Activated CD8-positive, alpha-beta T cell treated with anti-CD3 and anti-CD28 coated beads, Interleukin-2, amount 10 ng/mL, durations not matched to agents 7 days and 5 days (primary cell): ENCODE data around the gene OLFML2B. TPM values are rescaled to one million over a fixed set of nuclear protein-coding genes. Genes with fewer than 3 reads are reported as not detected.

ENCODE experiments used
- ATAC-seq: fragments of 150-1000 bp; cut with Tn5 transposase; one replicate; pipeline ENCODE4 v1.10.0; 2021; ENCODE audit warnings: moderate library complexity
- CTCF ChIA-PET: fragments of 350-600 bp; sonication (Branson Sonifier 250); formaldehyde crosslinking; loops from one replicate; lab custom pipeline; 2021; ENCODE audit warnings: antibody characterized with exemption; lab: Charles Lee
- POLR2A ChIA-PET: fragments of 350-600 bp; sonication (Branson Sonifier 250); formaldehyde crosslinking; loops from one replicate; lab custom pipeline; 2021; ENCODE audit warnings: antibody characterized with exemption; lab: Charles Lee
- DNase-seq: peaks from one replicate; pipeline ENCODE4 v3.0.0-alpha.2; 2020
- H3K27ac Mint-ChIP-seq: one replicate; pipeline ENCODE4 v1.8.0; 2021; ENCODE audit warnings: mild to moderate bottlenecking, mixed read lengths
- H3K27me3 Mint-ChIP-seq: one replicate; pipeline ENCODE4 v1.8.0; 2021; ENCODE audit warnings: low read depth, mixed read lengths
- H3K36me3 Mint-ChIP-seq: one replicate; pipeline ENCODE4 v1.8.0; 2021; ENCODE audit warnings: low read depth, mixed read lengths
- H3K4me1 Mint-ChIP-seq: one replicate; pipeline ENCODE4 v1.8.0; 2021; ENCODE audit warnings: low read depth, mixed read lengths
- H3K4me3 Mint-ChIP-seq: one replicate; pipeline ENCODE4 v1.8.0; 2021; ENCODE audit warnings: mild to moderate bottlenecking, mixed read lengths
- H3K9me3 Mint-ChIP-seq: one replicate; pipeline ENCODE4 v1.8.0; 2022; ENCODE audit warnings: mixed read lengths; ENCODE audit not compliant: insufficient read depth
- total RNA-seq, 2 experiments: library from RNA; stranded (reverse); gene quantifications; one replicate each; pipeline ENCODE4 v1.2.3, GENCODE V29; 2021

OLFML2B gene
- total RNA-seq, 2 experiments from 2014 or later = not detected

- no peak overlapping the region for H3K27ac Mint-ChIP-seq
- no peaks in the 10 kb centered on the region for H3K4me1 Mint-ChIP-seq
Observed at GRCh38 chr1:161987872-161988271, 35.8 kb downstream of the OLFML2B start.

DNA sequence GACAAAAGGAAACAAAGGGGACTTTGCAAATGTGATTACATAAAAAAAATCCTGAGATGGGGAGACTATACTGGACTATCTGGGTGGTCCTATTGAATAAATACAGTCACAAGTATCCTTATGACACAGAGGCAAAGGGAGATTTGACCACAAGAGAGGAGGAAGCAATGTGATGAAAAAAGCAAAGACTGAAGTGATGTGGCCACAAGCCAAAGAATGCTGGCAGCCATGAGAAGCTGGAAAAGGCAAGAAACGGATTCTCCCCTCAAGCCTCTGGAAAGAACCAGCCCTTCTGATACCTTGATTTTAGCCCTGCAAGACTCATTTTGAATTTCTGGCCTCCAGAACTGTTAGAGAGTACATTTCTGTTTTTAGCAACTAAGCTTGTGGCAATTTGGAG, 36.4 kb downstream of the OLFML2B start:
- Mint-ChIP-seq H3K27ac (no peak overlapping the region), H3K36me3 (no peaks in the 10 kb centered on the region), H3K4me3 (no peak overlapping the region), H3K27me3 (no peaks in the 10 kb centered on the region), H3K4me1 (no peaks in the 10 kb centered on the region), H3K9me3 (peaks cover 4% of the 10 kb centered on the region)
- ChIA-PET POLR2A (no interaction called here), CTCF (no interaction called here)
- no peak for DNase-seq
- ATAC-seq = no peak

More at GRCh38 chr1:161987872-161988271, 35.8 kb downstream of the OLFML2B start:
- no peak for ATAC-seq
- Mint-ChIP-seq H3K9me3 (peaks cover 4% of the 10 kb centered on the region), H3K27me3 (no peaks in the 10 kb centered on the region), H3K36me3 (no peaks in the 10 kb centered on the region), H3K4me3 (no peak overlapping the region)
- DNase-seq = no peak
- POLR2A ChIA-PET = no interaction called here
- CTCF ChIA-PET = no interaction called here

DNA sequence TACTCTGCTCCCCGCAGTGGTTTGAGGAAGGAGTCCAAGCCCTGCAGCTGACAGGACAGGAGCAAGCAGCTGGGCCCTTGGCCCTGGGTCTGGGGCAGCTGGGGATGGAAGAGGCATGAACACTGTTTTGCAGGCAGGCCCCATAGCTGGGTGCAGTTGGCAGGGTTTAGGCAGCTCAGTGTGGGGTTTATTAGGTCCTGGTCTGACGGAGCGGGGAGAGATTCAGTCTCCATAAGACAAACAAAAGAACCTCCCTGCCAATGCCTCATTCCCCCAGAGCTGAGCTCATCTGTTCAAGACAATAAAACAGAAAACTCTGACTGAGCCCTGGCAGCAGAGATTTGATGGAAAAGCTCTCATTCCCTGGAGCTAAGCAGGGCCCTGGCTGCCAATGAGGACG, 37.3 kb downstream of the OLFML2B start:
- Mint-ChIP-seq H3K27ac (no peak overlapping the region), H3K27me3 (no peaks in the 10 kb centered on the region), H3K4me1 (no peaks in the 10 kb centered on the region), H3K9me3 (peaks cover 4% of the 10 kb centered on the region), H3K36me3 (no peaks in the 10 kb centered on the region), H3K4me3 (no peak overlapping the region)
- CTCF ChIA-PET = no interaction called here
- DNase-seq = no peak
- ATAC-seq = no peak
- POLR2A ChIA-PET = no interaction called here

- Mint-ChIP-seq H3K4me1 (no peaks in the 10 kb centered on the region), H3K27me3 (no peaks in the 10 kb centered on the region), H3K36me3 (no peaks in the 10 kb centered on the region), H3K9me3 (peaks cover 4% of the 10 kb centered on the region), H3K27ac (no peak overlapping the region), H3K4me3 (no peak overlapping the region)
- POLR2A ChIA-PET = no interaction called here
- DNase-seq = no peak
- CTCF ChIA-PET = no interaction called here
- no peak for ATAC-seq
Observed at GRCh38 chr1:161985301-161985822, 38.3 kb downstream of the OLFML2B start.

- CTCF ChIA-PET = no interaction called here
- Mint-ChIP-seq H3K4me1 (no peaks in the 10 kb centered on the region), H3K36me3 (no peaks in the 10 kb centered on the region), H3K9me3 (peaks cover 4% of the 10 kb centered on the region), H3K27me3 (no peaks in the 10 kb centered on the region), H3K4me3 (no peak overlapping the region), H3K27ac (no peak overlapping the region)
- DNase-seq = no peak
- POLR2A ChIA-PET = no interaction called here
- no peak for ATAC-seq
Observed at GRCh38 chr1:161983725-161984124, 39.9 kb downstream of the OLFML2B start.

DNA sequence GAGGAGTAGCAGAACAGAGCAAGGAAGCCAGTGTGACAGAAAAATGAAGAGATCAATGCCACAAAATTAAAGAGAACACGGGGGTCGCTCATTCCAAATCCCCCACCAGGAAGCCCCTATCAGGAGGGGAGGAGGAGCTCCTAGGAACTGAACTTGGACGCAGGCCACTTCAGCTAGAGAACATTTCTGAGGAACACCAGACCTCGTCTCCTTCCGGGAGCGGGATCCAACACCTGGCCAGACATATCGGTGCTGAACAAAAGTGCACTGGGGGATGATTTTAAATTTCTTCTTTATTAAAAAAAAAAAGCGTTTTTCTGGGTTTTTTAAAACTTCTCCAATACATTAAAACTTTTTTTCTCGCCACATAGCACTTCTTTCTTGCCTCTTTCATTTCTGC, 40.8 kb downstream of the OLFML2B start:
- Mint-ChIP-seq H3K36me3 (no peaks in the 10 kb centered on the region), H3K27me3 (no peaks in the 10 kb centered on the region), H3K4me3 (no peak overlapping the region), H3K4me1 (no peaks in the 10 kb centered on the region), H3K9me3 (peaks cover 4% of the 10 kb centered on the region), H3K27ac (no peak overlapping the region)
- ATAC-seq = no peak
- DNase-seq = no peak
- ChIA-PET POLR2A (no interaction called here), CTCF (no interaction called here)

DNA sequence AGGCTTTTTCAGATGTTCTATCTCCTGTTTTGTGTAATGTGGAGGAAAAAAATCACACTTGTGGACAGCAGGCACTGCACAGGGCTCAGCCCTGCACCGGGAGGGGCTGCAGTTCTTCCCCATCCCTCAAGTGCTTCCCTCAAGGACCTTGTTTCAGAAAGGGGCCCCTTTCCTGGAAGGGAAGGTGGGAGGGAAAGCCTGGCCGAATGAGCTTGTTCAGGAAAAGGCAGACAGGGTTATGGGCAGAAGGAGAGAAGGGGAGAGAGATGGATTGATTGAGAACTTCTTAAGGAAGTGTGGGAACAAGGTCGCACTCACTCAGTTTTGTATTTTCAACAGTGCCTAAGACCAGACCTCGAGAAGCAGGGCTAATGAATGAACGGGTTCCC, 41.2 kb downstream of the OLFML2B start:
- ChIA-PET CTCF (no interaction called here), POLR2A (no interaction called here)
- no peaks in the 10 kb centered on the region for H3K27me3 Mint-ChIP-seq

DNA sequence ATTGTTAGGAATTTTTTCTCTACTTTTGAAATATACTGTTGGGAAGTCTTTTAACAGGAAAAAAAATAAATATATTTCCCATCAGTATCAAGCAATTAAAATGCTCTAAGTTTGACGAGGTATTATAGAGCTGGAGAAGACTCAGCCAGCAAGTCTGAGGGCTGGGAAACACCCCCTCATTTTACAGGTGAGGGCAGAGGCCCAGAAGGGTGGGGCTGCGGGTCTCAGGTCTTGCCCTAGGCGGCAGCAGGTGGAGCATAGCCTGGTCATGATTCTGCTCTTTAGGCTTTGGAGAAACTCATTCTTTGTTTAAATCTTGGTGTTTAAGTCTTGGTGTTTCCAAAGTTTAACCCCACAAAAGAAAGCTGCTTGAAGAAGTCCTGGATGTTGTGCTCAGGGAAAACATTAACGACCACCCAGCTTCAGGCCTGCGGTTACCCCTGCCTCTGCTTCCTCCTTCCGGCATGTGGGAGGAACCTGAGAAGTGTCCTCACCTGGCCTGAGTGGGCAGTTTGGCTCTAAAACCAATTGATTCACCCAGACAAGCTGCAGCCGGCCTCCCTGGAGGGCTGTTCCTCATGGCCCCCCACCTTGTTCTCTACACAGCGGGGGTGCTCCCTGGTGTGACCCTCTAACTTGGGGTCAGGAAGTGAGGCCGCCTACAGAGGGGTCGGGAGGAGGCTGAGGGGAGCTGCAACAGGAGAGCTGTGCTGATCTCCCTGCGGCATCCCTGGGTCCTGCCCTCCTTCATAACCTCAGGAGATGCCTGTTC, 41.7 kb downstream of the OLFML2B start:
- ATAC-seq (no peak), DNase-seq (no peak)
- ChIA-PET POLR2A (no interaction called here), CTCF (no interaction called here)
- H3K27me3 Mint-ChIP-seq = no peaks in the 10 kb centered on the region
- peaks cover under 1% of the 10 kb centered on the region for H3K9me3 Mint-ChIP-seq
- no peaks in the 10 kb centered on the region for H3K4me1 Mint-ChIP-seq
- no peaks in the 10 kb centered on the region for H3K36me3 Mint-ChIP-seq
- H3K27ac Mint-ChIP-seq = no peak overlapping the region
- H3K4me3 Mint-ChIP-seq = no peak overlapping the region

More for the DNA sequence above, 41.2 kb downstream of the OLFML2B start:
- Mint-ChIP-seq H3K9me3 (peaks cover 4% of the 10 kb centered on the region), H3K36me3 (no peaks in the 10 kb centered on the region), H3K4me1 (no peaks in the 10 kb centered on the region), H3K4me3 (no peak overlapping the region), H3K27ac (no peak overlapping the region)
- ATAC-seq (no peak), DNase-seq (no peak)

DNA sequence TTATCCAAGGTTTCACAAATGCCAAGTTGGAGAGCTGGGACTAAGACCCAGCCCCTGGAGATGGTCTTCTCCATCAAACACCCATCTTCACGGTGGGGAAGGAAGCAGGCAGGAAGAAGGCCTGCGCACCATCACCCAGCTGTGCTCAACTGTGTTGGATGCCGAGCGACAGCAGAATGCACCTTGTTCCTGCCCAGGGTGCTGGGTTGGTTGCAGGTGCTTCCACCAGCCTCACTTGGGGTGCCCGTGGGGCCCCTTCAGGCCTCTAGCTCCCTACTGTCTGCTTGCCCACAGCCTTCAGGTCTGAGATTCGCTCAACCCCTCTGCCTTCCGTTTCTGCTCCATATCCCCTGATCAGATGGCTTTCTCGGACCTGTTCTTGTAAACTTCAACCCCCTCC, 42.5 kb downstream of the OLFML2B start:
- no peaks in the 10 kb centered on the region for H3K36me3 Mint-ChIP-seq
- no peak for DNase-seq
- no peaks in the 10 kb centered on the region for H3K27me3 Mint-ChIP-seq
- ATAC-seq = no peak
- H3K9me3 Mint-ChIP-seq = no peaks in the 10 kb centered on the region
- no peak overlapping the region for H3K27ac Mint-ChIP-seq
- no peak overlapping the region for H3K4me3 Mint-ChIP-seq
- CTCF ChIA-PET = no interaction called here
- no peaks in the 10 kb centered on the region for H3K4me1 Mint-ChIP-seq
- POLR2A ChIA-PET = no interaction called here

GRCh38 chr1:161978011-161978790, 45.5 kb downstream of the OLFML2B start:
- Mint-ChIP-seq H3K36me3 (no peaks in the 10 kb centered on the region), H3K9me3 (no peaks in the 10 kb centered on the region), H3K4me3 (no peak overlapping the region), H3K4me1 (no peaks in the 10 kb centered on the region), H3K27ac (no peak overlapping the region), H3K27me3 (no peaks in the 10 kb centered on the region)
- ChIA-PET CTCF (no interaction called here), POLR2A (no interaction called here)
- ATAC-seq (no peak), DNase-seq (no peak)

- no peaks in the 10 kb centered on the region for H3K27me3 Mint-ChIP-seq
- H3K36me3 Mint-ChIP-seq = no peaks in the 10 kb centered on the region
- POLR2A ChIA-PET = no interaction called here
- peak overlapping the region; percentile 40 for H3K27ac Mint-ChIP-seq
- no peaks in the 10 kb centered on the region for H3K9me3 Mint-ChIP-seq
- H3K4me3 Mint-ChIP-seq = no peak overlapping the region
- CTCF ChIA-PET = interaction anchor here (0.8 to 1.0 kb wide), 2 partner anchors 181 to 182 kb away, joined by 3 read pairs; no protein-coding TSS in a partner anchor
- DNase-seq (no peak), ATAC-seq (no peak)
- no peaks in the 10 kb centered on the region for H3K4me1 Mint-ChIP-seq
Observed at GRCh38 chr1:161973924-161974845, 49.5 kb downstream of the OLFML2B start.
